Glomerular visceral epithelial cell (primary cell): ENCODE measurements around the gene PRRG4.
"Not testable (repeated sequence)": the region's sequence is repeated elsewhere in the genome, so short reads cannot be mapped to it uniquely, and the experiment has no call there.

Experiments used
- DNase-seq: peaks from one replicate; pipeline ENCODE4 v3.0.0-alpha.2; 2016; ENCODE audit errors: extremely low spot score

Gene PRRG4

DNA sequence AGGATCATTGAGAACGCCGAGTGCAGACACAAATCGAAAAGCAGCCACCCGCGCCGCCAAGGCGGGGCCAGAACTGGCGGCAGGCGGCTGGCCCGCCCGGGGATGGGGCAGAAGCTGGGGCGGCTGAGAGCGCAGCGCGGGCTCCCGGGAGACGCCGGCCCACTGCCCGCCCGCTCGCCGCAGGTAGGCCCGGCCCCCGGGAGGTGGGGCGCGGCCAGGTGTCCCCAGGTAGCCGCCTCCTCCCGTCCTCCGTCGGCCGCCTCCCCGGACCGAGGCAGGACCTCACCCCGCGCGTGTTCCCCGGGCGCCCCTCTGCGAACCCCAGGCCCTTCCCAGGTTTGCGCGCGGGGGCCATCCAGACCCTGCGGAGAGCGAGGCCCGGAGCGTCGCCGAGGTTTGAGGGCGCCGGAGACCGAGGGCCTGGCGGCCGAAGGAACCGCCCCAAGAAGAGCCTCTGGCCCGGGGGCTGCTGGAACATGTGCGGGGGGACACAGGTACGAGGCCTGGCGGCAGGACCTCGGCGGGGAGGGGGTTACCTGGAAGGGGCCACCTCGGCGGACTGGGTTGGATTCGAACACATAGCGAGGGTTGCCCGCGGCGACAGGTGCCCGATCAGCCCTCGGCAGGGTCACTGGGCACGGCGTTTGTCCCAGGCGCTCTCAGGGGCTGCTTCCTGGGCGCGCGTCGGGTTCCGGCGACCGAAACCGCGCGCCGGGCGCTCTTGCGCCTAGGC, at the start of gene PRRG4:
Gene PRRG4 (plus strand): TSS at position 248 of the 733 bp plus-strand sequence. CDS start 603 bp downstream, outside the sequence.
- DNase-seq, result peak; percentile 53

GRCh38 chr11:32780839-32781238, 48.9 kb upstream of the PRRG4 start:
- DNase-seq, result not testable (repeated sequence)

DNA sequence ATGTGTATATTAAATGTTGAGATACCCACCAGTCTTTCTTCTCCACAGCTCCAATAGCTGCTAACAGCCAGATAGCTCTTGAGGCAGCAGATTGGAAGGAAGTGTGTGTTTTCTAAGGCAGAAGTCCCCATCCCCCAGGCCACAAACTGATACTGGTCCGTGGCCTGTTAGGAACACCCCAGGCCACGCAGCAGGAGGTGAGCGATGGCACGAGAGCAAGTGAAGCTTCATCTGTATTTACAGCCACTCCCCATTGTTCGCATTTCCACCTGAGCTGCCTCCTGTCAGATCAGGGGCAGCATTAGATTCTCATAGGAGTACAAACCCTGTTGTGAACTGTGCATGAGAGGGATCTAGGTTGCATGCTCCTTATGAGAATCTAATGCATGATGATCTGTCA, 48.0 kb upstream of the PRRG4 start:
- no peak for DNase-seq

DNA sequence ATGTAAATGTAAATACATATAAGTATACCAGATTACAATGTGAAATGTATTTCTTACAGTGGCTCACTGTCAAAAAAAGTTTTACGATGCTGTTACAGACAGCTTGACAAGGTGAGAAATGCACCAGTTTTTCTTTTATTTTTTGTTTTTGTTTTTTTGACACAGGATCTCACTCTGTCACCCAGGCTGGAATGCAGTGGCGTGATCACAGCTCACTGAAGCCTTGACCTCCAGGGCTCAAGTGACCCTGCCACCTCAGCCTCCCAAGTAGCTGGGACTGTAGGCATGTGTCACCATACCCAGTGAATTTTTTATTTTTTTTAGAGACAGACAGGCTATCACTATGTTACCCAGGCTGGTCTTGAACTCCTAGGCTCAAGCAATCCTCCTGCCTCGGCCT, 44.5 kb upstream of the PRRG4 start:
- DNase-seq, result no peak

- DNase-seq, result no peak
Measured at GRCh38 chr11:32786811-32787210, 42.9 kb upstream of the PRRG4 start.

DNA sequence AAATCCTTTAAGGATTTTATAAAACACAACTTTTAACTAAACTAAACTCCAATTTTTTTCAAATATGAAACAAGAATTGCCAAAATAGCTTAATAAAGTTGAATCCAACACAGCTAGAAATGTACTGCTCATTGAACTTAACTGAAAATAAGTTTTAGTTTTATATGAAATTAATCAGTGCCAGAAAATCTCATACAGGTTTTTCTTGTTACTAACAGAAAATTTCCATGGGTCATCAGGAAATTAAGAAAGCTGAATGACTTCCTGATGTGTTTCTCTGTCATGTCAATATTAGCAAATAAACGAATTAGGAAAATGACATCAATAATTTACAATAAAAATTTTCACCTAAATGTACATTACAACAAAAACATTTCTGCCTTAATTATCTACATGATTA, 38.8 kb upstream of the PRRG4 start:
- DNase-seq, result no peak

DNA sequence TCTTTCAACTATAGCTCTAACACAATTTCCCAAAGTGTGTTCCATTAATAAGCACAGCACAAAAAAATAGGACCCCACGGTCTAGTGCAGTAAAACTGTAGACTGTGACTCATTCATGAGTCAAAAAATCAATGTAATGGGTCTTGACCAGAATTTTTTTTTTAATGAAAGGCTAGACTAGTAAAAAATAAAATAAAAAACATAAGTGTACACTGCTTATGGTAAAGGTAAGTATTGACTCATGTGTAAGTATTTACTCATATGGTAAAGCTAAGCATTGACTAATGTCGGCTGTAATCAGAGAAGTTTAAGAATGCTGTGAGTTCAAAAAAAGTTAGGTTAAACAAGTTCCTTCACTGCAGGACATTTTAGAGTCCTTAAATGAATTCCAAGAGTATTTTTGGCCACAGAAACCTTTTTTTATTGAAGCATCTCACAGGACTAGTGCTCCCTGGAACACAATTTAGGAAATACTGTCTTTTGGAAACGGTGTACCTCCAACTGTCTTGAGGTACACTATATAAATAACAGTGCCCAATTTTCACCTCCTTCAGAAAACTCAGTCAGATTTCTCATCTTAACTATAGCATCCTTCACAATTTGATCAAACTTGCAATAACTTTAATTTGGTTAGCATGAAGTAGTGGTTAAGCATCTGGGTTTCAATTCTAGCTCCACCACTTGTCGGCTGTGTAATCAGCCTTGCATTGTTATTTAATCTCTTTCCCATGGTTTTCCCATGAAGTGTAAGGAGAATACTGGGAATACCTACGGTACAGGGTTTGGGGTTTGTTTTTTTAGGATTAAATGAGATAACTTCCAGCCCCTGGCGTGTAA, 37.4 kb upstream of the PRRG4 start:
- DNase-seq, result no peak

GRCh38 chr11:32792948-32793475, 36.7 kb upstream of the PRRG4 start:
- peak; percentile 54 for DNase-seq

DNA sequence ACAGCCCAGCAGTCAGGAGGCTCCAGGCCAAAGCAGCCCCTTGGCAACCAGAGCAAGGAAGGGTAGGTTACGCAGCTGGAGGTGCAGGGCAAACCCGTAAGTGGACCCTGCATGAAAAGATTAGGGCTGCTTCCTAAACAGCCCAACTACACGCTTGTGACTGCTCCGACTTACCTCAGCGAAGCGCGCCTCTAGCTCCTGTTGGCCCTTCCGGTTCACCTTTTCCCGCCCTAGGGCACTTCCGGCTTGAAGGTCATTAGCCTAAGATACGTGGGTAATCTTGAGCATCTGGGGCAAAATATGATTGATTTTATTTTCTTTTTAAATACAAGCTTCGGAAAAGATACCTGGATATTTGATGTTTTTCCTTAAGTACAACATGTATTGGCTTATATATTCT, 35.3 kb upstream of the PRRG4 start, which contains the start of gene CCDC73:
Gene CCDC73 (minus strand): TSS at position 224 of the 400 bp plus-strand sequence. CDS start 34,419 bp downstream, outside the sequence.
- DNase-seq, result no peak

DNA sequence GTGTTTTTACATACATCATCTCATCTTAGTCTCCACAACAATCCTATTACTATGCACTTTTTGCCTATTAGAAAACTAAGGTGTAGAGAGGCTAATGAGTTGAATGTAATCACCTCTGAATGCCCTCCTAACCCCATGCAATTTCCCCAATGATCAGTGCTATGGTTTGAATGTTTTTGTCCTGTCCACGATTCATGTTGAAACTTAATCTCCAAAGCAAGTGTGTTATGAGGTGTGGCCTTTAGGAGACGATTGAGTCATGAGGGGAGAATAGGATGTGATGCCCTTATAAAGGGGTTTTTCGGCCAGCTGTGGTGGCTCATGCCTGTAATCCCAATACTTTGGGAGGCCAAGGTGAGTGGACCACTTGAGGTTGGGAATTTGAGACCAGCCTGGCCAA, 33.3 kb upstream of the PRRG4 start:
- DNase-seq, result no peak

DNA sequence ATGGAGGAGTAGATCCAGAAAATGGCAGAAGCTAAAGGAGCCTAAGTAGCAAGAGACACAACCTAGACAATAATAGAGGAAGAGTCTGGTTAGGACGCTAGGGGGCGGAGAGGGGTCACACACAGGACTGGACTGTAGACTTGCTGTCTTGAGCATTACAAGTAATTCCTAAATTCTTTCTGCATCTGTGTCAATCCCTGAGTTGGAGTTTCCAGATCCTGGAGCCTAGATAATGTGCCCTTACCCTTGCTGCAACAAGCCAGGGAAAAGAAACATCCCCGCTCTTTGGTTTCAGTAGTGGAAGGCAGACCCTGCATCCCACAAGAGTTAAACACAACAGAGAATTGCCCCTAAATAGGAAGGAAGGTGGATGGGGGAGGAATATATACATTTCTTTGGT, 20.4 kb upstream of the PRRG4 start:
- DNase-seq, result peak; percentile 70

- DNase-seq, result no peak
Measured at GRCh38 chr11:32817181-32817851, 12.4 kb upstream of the PRRG4 start.

- no peak for DNase-seq
Measured at GRCh38 chr11:32817852-32818183, 11.9 kb upstream of the PRRG4 start.

DNA sequence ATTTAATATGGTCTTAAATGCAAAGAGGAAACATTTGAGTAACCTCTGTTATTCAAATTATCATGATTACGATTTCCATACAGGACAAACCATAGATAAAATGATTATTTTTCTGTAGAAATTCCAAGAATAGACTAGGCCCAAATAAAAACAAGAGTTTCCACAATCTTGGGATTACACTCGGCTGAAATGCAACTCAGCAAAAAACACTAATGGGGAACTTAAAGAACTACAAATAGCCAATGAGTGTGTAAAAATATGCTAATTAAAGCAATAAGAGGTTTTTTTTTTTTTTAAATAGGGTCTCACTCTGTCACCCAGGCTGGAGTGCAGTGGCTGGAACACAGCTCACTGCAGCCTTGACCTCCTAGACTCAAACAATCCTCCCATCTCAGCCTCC, 10.5 kb upstream of the PRRG4 start:
- DNase-seq, result no peak

- DNase-seq, result no peak
Measured at GRCh38 chr11:32820497-32820896, 9.2 kb upstream of the PRRG4 start.

DNA sequence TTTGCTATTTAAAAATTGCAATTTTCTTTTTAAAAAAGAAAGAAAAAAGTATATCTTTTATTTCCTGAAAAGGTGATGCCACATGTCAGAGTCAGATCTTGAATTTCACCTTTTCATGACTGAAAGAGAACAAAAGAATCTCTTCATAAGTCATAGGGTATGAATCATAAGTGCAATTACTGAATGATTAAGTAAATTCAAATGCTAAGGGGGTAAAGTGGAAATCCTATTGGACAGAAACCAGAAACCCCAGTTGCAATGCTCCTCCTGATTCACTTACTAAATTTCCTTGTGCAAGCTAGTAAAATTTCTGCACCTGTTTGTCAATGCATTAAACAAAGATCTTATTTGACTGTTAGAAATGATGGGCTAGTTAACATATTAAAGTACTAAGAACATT, 8.2 kb upstream of the PRRG4 start:
- DNase-seq, result no peak

- DNase-seq, result no peak
Measured at GRCh38 chr11:32821917-32822560, 7.7 kb upstream of the PRRG4 start.

GRCh38 chr11:32823617-32824016, 6.1 kb upstream of the PRRG4 start:
- not testable (repeated sequence) for DNase-seq

GRCh38 chr11:32826113-32826512, 3.6 kb upstream of the PRRG4 start:
- DNase-seq, result no peak

GRCh38 chr11:32827276-32827675, 2.5 kb upstream of the PRRG4 start:
- DNase-seq, result no peak

GRCh38 chr11:32829157-32829679, 509 bp upstream of the PRRG4 start:
- DNase-seq, result no peak

DNA sequence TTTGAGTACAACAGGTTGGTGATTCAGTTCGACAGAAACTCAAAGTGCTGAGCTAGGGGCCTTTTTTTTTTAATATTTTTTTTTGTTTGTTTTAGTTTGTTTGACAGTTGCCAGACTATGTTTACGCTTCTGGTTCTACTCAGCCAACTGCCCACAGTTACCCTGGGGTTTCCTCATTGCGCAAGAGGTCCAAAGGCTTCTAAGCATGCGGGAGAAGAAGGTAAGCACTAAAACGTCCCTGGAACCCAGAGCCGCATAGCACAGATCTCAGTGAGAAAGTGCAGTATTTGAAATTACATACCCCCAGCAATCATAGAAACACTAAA, 649 bp downstream of the PRRG4 start:
- DNase-seq, result no peak
